Body of pancreas (tissue), 4 donors: Measurements from ENCODE around the gene ALDH7A1.

ENCODE experiments used
- POLR2A ChIP-seq, 3 donors: fragments of 450-650 bp; IDR thresholded peaks; one replicate each; pipeline ENCODE4 v1.6.1; 2016; ENCODE audit warnings: antibody characterized with exemption in 3 of 3, mild to moderate bottlenecking in 2 of 3
- TF ChIP-seq, protein P1 (sequence below), 7 experiments: fragments of 450-650 bp in 4 of 7; fragments of 200-600 bp in 3 of 7; sonication (generic) in 3 of 7; IDR thresholded peaks; one replicate each; pipeline ENCODE4 v1.5.1; 2016 to 2019; ENCODE audit warnings: antibody characterized with exemption in 7 of 7

DNA sequence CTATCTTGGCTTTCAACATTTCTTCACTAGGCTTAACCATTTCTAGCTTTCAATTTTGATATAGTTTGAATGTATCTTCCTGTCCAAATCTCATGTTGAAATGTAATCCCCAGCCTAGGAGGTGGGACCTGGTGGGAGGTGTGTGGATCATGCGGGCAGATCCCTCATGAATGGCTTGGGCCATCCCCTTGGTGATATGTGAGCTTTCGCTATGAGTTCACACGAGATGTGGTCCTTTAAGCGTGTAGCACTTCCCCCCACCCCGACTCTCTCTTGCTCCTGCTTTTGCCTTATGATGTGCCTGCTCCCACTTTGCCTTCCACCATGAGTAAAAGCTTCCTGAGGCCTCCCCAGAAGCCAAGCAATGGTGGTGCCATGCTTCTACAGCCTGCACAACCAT, 46.4 kb upstream of the ALDH7A1 start:
- no peak for TF ChIP-seq POLR2A (IDR thresholded peaks at IDR 0.05)
- TF ChIP-seq, protein P1, sequence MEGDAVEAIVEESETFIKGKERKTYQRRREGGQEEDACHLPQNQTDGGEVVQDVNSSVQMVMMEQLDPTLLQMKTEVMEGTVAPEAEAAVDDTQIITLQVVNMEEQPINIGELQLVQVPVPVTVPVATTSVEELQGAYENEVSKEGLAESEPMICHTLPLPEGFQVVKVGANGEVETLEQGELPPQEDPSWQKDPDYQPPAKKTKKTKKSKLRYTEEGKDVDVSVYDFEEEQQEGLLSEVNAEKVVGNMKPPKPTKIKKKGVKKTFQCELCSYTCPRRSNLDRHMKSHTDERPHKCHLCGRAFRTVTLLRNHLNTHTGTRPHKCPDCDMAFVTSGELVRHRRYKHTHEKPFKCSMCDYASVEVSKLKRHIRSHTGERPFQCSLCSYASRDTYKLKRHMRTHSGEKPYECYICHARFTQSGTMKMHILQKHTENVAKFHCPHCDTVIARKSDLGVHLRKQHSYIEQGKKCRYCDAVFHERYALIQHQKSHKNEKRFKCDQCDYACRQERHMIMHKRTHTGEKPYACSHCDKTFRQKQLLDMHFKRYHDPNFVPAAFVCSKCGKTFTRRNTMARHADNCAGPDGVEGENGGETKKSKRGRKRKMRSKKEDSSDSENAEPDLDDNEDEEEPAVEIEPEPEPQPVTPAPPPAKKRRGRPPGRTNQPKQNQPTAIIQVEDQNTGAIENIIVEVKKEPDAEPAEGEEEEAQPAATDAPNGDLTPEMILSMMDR (IDR thresholded peaks at IDR 0.05), result no peak
